ENCODE results near the gene MEIS2.

The MEIS2 gene

GRCh38 chr15:36970522-36970921 lies 129.8 kb downstream of the MEIS2 start:
- DNase-seq (ENCODE audit: extremely low read depth, insufficient read length) = no peak
- TF ChIP-seq, protein P1, sequence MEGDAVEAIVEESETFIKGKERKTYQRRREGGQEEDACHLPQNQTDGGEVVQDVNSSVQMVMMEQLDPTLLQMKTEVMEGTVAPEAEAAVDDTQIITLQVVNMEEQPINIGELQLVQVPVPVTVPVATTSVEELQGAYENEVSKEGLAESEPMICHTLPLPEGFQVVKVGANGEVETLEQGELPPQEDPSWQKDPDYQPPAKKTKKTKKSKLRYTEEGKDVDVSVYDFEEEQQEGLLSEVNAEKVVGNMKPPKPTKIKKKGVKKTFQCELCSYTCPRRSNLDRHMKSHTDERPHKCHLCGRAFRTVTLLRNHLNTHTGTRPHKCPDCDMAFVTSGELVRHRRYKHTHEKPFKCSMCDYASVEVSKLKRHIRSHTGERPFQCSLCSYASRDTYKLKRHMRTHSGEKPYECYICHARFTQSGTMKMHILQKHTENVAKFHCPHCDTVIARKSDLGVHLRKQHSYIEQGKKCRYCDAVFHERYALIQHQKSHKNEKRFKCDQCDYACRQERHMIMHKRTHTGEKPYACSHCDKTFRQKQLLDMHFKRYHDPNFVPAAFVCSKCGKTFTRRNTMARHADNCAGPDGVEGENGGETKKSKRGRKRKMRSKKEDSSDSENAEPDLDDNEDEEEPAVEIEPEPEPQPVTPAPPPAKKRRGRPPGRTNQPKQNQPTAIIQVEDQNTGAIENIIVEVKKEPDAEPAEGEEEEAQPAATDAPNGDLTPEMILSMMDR (IDR thresholded peaks at IDR 0.05; ENCODE audit: insufficient read depth, low read length, poor library complexity, severe bottlenecking) = no peak
- Histone ChIP-seq H3K4me3 (replicated peaks; ENCODE audit: low read depth, low read length) (no peak overlapping the region), H3K36me3 (ENCODE audit: control insufficient read depth, insufficient read depth, low read length) (no peaks in the 10 kb centered on the region), H3K27me3 (replicated peaks; ENCODE audit: control insufficient read depth, insufficient read depth, low read length) (no peaks in the 10 kb centered on the region)

- H3K36me3 ChIP-seq (ENCODE audit: control insufficient read depth, insufficient read depth, low read length) = no peaks in the 10 kb centered on the region
- H3K4me3 ChIP-seq (replicated peaks; ENCODE audit: low read depth, low read length) = no peak overlapping the region
- no peaks in the 10 kb centered on the region for H3K27me3 ChIP-seq (replicated peaks; ENCODE audit: control insufficient read depth, insufficient read depth, low read length)
- DNase-seq (ENCODE audit: extremely low read depth, insufficient read length) = no peak
- TF ChIP-seq, protein P1 (IDR thresholded peaks at IDR 0.05; ENCODE audit: insufficient read depth, low read length, poor library complexity, severe bottlenecking) = no peak
Measured at GRCh38 chr15:36967929-36968328, 132.4 kb downstream of the MEIS2 start.

DNA sequence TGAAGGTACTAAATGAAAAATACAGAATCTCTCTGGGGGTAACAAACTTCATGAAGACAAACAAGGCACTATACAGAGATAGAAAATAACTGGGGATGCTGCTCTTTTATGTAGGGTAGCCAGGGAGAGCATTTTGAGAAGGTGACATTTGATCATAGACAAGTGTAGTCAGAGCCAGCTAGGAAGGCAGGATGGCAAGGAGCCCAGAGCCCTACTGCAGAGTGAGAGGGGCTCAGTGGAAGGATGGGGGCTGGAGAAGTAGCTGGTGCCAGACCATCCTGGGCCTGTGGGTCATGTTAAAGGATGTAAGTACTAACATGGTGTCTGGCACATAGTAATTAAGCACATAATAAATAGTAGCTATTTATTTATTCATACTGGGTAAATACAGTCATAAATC lies 133.6 kb downstream of the MEIS2 start:
- no peaks in the 10 kb centered on the region for H3K36me3 ChIP-seq (ENCODE audit: control insufficient read depth, insufficient read depth, low read length)
- no peak overlapping the region for H3K4me3 ChIP-seq (replicated peaks; ENCODE audit: low read depth, low read length)
- DNase-seq (ENCODE audit: extremely low read depth, insufficient read length) = no peak
- TF ChIP-seq, protein P1 (IDR thresholded peaks at IDR 0.05; ENCODE audit: insufficient read depth, low read length, poor library complexity, severe bottlenecking) = no peak
- H3K27me3 ChIP-seq (replicated peaks; ENCODE audit: control insufficient read depth, insufficient read depth, low read length) = no peaks in the 10 kb centered on the region

DNA sequence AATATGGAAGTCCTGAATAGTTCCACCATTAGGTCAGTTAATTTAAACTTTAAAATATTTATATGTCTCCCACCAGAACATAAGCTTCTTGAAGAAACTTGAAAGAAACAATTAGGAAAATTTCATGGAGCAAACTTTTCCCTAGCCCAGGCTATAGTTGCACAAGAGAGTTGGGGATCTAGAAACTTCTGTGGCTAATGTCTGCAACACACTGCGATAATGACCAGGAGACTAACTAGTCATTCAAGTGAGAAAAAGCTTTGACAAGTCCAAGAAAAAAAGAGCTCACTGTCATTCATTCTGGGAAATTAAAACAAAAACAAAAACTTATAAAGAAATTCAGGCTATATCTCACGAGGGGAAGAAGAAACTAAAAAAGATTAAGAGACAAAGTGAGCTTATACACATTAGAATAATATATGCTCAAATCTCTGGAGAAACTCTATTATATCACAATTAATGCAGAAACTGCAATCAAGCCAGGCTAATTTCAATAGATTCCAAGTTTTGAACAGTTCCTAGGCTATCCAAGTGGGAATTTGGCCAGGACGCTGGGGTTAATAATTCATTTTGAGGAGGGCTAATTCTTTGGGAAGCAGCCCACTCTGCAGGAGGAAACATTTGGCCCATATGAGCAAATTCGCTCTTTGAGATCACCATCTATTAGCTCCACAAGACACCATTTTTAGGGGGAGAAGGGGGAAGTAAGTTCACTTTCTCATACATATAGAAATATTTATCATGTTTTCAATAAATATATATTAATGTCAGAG lies 134.6 kb downstream of the MEIS2 start:
- H3K36me3 ChIP-seq (ENCODE audit: control insufficient read depth, insufficient read depth, low read length) = no peaks in the 10 kb centered on the region
- no peak overlapping the region for H3K4me3 ChIP-seq (replicated peaks; ENCODE audit: low read depth, low read length)
- TF ChIP-seq, protein P1 (IDR thresholded peaks at IDR 0.05; ENCODE audit: insufficient read depth, low read length, poor library complexity, severe bottlenecking) = no peak
- DNase-seq (ENCODE audit: extremely low read depth, insufficient read length) = no peak
- no peaks in the 10 kb centered on the region for H3K27me3 ChIP-seq (replicated peaks; ENCODE audit: control insufficient read depth, insufficient read depth, low read length)

DNA sequence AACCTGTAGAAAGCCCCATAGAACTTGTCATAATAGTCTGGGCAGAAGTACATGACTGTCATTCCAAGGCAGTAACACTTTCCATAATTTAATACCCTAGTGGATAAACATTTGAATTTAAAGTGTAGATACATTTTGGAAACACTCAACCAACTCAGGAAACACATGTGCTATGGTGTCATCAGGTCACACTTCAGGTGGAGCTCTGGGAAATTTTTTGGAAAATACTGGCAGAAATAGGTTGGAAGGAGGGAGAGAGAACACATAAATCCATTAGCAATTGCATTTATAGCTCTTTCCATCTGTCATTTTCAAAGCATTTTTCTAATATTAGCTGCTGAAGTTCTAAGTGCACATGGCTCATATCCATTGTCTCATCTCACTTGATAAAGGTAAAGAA lies 135.7 kb downstream of the MEIS2 start:
- TF ChIP-seq, protein P1 (IDR thresholded peaks at IDR 0.05; ENCODE audit: insufficient read depth, low read length, poor library complexity, severe bottlenecking) = no peak
- no peak for DNase-seq (ENCODE audit: extremely low read depth, insufficient read length)
- Histone ChIP-seq H3K36me3 (ENCODE audit: control insufficient read depth, insufficient read depth, low read length) (no peaks in the 10 kb centered on the region), H3K27me3 (replicated peaks; ENCODE audit: control insufficient read depth, insufficient read depth, low read length) (no peaks in the 10 kb centered on the region), H3K4me3 (replicated peaks; ENCODE audit: low read depth, low read length) (no peak overlapping the region)

Data from GM06990 (cell line).